ENCODE data around the gene DSC2.

DSC2 gene

GRCh38 chr18:31104444-31104843, 2.2 kb upstream of the DSC2 start:
- no peak for DNase-seq (ENCODE audit: extremely low read depth, low read depth)
- TF ChIP-seq CTCF (IDR thresholded peaks at IDR 0.05; ENCODE audit: low read depth, low read length), result no peak

GRCh38 chr18:31103423-31103822, 1.2 kb upstream of the DSC2 start:
- no peak for TF ChIP-seq CTCF (IDR thresholded peaks at IDR 0.05; ENCODE audit: low read depth, low read length)
- DNase-seq (ENCODE audit: extremely low read depth, low read depth), result no peak

- no peak for DNase-seq (ENCODE audit: extremely low read depth, low read depth)
- TF ChIP-seq CTCF (IDR thresholded peaks at IDR 0.05; ENCODE audit: low read depth, low read length), result no peak
Measured at GRCh38 chr18:31102941-31103340, 720 bp upstream of the DSC2 start.

GRCh38 chr18:31101183-31102024, 817 bp downstream of the DSC2 start:
- TF ChIP-seq CTCF (IDR thresholded peaks at IDR 0.05; ENCODE audit: low read depth, low read length), result no peak
- no peak for DNase-seq (ENCODE audit: extremely low read depth, low read depth)

GRCh38 chr18:31100436-31101182, 1.6 kb downstream of the DSC2 start:
- no peak for DNase-seq (ENCODE audit: extremely low read depth, low read depth)
- TF ChIP-seq CTCF (IDR thresholded peaks at IDR 0.05; ENCODE audit: low read depth, low read length), result no peak

GRCh38 chr18:31099450-31100230, 2.6 kb downstream of the DSC2 start:
- DNase-seq (ENCODE audit: extremely low read depth, low read depth), result no peak
- TF ChIP-seq CTCF (IDR thresholded peaks at IDR 0.05; ENCODE audit: low read depth, low read length), result no peak

Data from AG09319 (cell line).